Tibial nerve (tissue), 4 donors: Measurements from ENCODE around the gene SCN8A.

Experiments
- CTCF ChIP-seq, 5 experiments: fragments of 200-600 bp in 3 of 5; fragments of 450-650 bp in 2 of 5; sonication (generic) in 3 of 5; IDR thresholded peaks; one replicate each; pipeline ENCODE4 v1.5.1; 2016 to 2019; ENCODE audit warnings: antibody characterized with exemption in 5 of 5, mild to moderate bottlenecking in 3 of 5, moderate library complexity in 2 of 5
- EP300 ChIP-seq, 2 donors: sonication (generic); formaldehyde crosslinking; IDR thresholded peaks; one replicate each; pipeline ENCODE4 v1.6.1; 2017; ENCODE audit warnings: antibody characterized with exemption in 2 of 2, mild to moderate bottlenecking in 1 of 2
- POLR2A ChIP-seq, 2 donors: fragments of 450-650 bp; IDR thresholded peaks; one replicate each; pipeline ENCODE4 v1.6.1; 2017; ENCODE audit warnings: antibody characterized with exemption in 2 of 2, mild to moderate bottlenecking in 2 of 2, moderate library complexity in 2 of 2

GRCh38 chr12:51798501-51798900 lies 207.5 kb downstream of the SCN8A start:
- TF ChIP-seq EP300 (IDR thresholded peaks at IDR 0.05) (no peak), CTCF (IDR thresholded peaks at IDR 0.05) (no peak), POLR2A (IDR thresholded peaks at IDR 0.05) (no peak)
